Natural killer cell (primary cell): Measurements from ENCODE around the gene CD53. TPM values are rescaled to one million over a fixed set of nuclear protein-coding genes. Genes with fewer than 3 reads are reported as not detected.
"Not testable (repeated sequence)": the region's sequence is repeated elsewhere in the genome, so short reads cannot be mapped to it uniquely, and the experiment has no call there.

Experiments
- ATAC-seq, 3 donors: fragments of 150-1000 bp in 2 of 3; fragments of 200-7000 bp in 1 of 3; cut with Tn5 transposase; 1 replicate in 1 of 3; 2 replicates in 2 of 3; pipeline ENCODE4 v1.10.0; 2021; ENCODE audit warnings: mild to moderate bottlenecking in 2 of 3, moderate library complexity in 2 of 3
- DNase-seq, 2 donors: peaks; one replicate each; pipeline versions ENCODE4 v3.0.0 to v3.0.0-alpha.2; 2013 to 2021; ENCODE audit warnings: mixed read lengths in 1 of 2
- H3K27ac ChIP-seq: one replicate; pipeline ENCODE4 v1.5.1; 2013; ENCODE audit warnings: mild to moderate bottlenecking, low read length
- H3K27me3 ChIP-seq: one replicate; pipeline ENCODE4 v1.6.1; 2013; ENCODE audit warnings: low read length; ENCODE audit not compliant: control insufficient read depth, insufficient read depth
- H3K36me3 ChIP-seq: one replicate; pipeline ENCODE4 v1.6.1; 2013; ENCODE audit warnings: low read length; ENCODE audit not compliant: control insufficient read depth, insufficient read depth
- H3K4me1 ChIP-seq: one replicate; pipeline ENCODE4 v1.6.1; 2013; ENCODE audit warnings: low read length; ENCODE audit not compliant: control insufficient read depth, insufficient read depth
- H3K4me3 ChIP-seq: one replicate; pipeline ENCODE4 v1.5.1; 2013; ENCODE audit warnings: low read length
- H3K9me3 ChIP-seq: one replicate; pipeline ENCODE4 v1.6.1; 2013; ENCODE audit warnings: low read length; ENCODE audit not compliant: control insufficient read depth, insufficient read depth
- H3K27ac Mint-ChIP-seq, 2 donors: one replicate each; pipeline ENCODE4 v1.8.0; 2022; ENCODE audit warnings: mild to moderate bottlenecking in 2 of 2, mixed read lengths in 2 of 2, moderate library complexity in 1 of 2
- H3K27me3 Mint-ChIP-seq, 2 donors: one replicate each; pipeline ENCODE4 v1.8.0; 2022; ENCODE audit warnings: low read depth in 2 of 2, mixed read lengths in 2 of 2
- H3K36me3 Mint-ChIP-seq: one replicate; pipeline ENCODE4 v1.8.0; 2022; ENCODE audit warnings: mixed read lengths
- H3K4me1 Mint-ChIP-seq, 2 donors: one replicate each; pipeline ENCODE4 v1.8.0; 2022; ENCODE audit warnings: mixed read lengths in 2 of 2
- H3K4me3 Mint-ChIP-seq: one replicate; pipeline ENCODE4 v1.8.0; 2022; ENCODE audit warnings: mild to moderate bottlenecking, moderate library complexity, mixed read lengths
- H3K9me3 Mint-ChIP-seq, 2 donors: one replicate each; pipeline ENCODE4 v1.8.0; 2022; ENCODE audit warnings: mixed read lengths in 2 of 2
- WGBS: methylation state at CpG from one replicate; pipeline ENCODE4 v1.1.7; 2013; ENCODE audit warnings: missing lambda C conversion rate; ENCODE audit not compliant: insufficient coverage; 5-methylcytosine and 5-hydroxymethylcytosine counted together
- intact Hi-C: fragments of 100-400 bp; cut with micrococcal nuclease; formaldehyde crosslinking; loops from one replicate; pipeline ENCODE4 v1.14.2; 2022
- total RNA-seq, 4 donors: library from RNA; stranded (reverse); fragments of 120-200 nt in 1 of 4; gene quantifications; one replicate each; pipeline versions ENCODE4 v1.2.3 to v1.2.4, GENCODE V29; 2013 to 2022
- TF ChIP-seq, protein P1 (sequence below): fragments of 200-600 bp; IDR thresholded peaks from one replicate; pipeline ENCODE4 v1.8.0; 2022; ENCODE audit warnings: antibody characterized with exemption

CD53 gene
- total RNA-seq, 3 donors from 2014 or later (not counting 1 experiment from before 2014, with no cell fraction given): 522 to 584 (median 541) TPM

DNA sequence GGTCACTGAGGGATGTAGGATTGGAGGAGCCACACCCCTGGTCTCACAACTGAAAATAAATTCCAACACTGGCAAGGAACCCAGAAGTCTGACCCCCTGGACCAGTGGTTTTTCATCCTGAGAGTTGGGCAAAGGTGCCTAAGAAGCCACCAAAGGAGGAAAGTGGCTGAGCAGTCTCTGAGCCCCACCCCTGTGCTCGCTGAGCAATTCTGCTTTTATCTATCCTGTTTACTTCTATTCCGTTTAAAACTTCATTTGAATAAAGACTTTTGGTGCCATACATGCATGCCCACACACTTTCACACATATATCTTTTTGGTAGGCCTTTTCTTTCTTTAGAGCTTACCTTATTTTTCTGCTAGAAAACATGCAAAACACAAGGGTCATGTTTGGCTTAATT is 13.9 kb upstream of the CD53 start:
- 49% methylated on average over 2 of the region's 2 CpGs for WGBS
- intact Hi-C loops: no loop called here
- Histone ChIP-seq H3K4me3 (no peak overlapping the region), H3K36me3 (no peaks in the 10 kb centered on the region), H3K4me1 (no peaks in the 10 kb centered on the region), H3K9me3 (no peaks in the 10 kb centered on the region), H3K27me3 (no peaks in the 10 kb centered on the region), H3K27ac (no peak overlapping the region)
- Mint-ChIP-seq H3K4me3 (no peak overlapping the region), H3K9me3 (peaks cover 0 to 3% of the 10 kb centered on the region in 2 donors), H3K4me1 (no peaks in the 10 kb centered on the region), H3K36me3 (no peaks in the 10 kb centered on the region), H3K27me3 (peaks cover 3 to 17% of the 10 kb centered on the region in 2 donors), H3K27ac (no peak overlapping the region)
- DNase-seq (no peak), ATAC-seq (no peak)
- TF ChIP-seq, protein P1, sequence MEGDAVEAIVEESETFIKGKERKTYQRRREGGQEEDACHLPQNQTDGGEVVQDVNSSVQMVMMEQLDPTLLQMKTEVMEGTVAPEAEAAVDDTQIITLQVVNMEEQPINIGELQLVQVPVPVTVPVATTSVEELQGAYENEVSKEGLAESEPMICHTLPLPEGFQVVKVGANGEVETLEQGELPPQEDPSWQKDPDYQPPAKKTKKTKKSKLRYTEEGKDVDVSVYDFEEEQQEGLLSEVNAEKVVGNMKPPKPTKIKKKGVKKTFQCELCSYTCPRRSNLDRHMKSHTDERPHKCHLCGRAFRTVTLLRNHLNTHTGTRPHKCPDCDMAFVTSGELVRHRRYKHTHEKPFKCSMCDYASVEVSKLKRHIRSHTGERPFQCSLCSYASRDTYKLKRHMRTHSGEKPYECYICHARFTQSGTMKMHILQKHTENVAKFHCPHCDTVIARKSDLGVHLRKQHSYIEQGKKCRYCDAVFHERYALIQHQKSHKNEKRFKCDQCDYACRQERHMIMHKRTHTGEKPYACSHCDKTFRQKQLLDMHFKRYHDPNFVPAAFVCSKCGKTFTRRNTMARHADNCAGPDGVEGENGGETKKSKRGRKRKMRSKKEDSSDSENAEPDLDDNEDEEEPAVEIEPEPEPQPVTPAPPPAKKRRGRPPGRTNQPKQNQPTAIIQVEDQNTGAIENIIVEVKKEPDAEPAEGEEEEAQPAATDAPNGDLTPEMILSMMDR: no peak

DNA sequence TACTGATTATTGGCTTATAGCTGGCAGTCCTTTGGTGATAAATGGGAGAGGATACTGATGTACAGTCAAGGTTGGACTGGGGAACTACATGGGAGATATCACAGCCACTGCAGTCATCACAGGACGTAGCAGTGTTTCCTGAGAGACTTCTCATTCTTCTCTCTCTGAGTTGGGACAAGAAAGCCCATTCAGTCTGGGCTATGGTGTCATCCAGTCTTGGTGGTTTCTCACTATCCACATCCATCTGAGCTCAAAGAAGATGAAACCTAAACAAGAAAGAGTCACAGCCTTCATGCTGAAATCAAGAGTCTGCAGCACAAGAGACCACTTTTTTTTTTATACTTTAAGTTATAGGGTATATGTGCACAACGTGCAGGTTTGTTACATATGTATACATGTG is 12.8 kb upstream of the CD53 start:
- intact Hi-C loops: no loop called here
- Histone ChIP-seq H3K27ac (no peak overlapping the region), H3K9me3 (no peaks in the 10 kb centered on the region), H3K4me3 (no peak overlapping the region), H3K4me1 (no peaks in the 10 kb centered on the region), H3K36me3 (no peaks in the 10 kb centered on the region), H3K27me3 (no peaks in the 10 kb centered on the region)
- TF ChIP-seq, protein P1: no peak
- Mint-ChIP-seq H3K4me3 (no peak overlapping the region), H3K4me1 (no peaks in the 10 kb centered on the region), H3K9me3 (peaks cover 0 to 9% of the 10 kb centered on the region in 2 donors), H3K36me3 (peaks cover 9% of the 10 kb centered on the region), H3K27ac (no peak overlapping the region), H3K27me3 (peaks cover 3 to 6% of the 10 kb centered on the region in 2 donors)
- ATAC-seq (no peak), DNase-seq (no peak)
- WGBS: 72% methylated on average over 1 of the region's 2 CpGs

DNA sequence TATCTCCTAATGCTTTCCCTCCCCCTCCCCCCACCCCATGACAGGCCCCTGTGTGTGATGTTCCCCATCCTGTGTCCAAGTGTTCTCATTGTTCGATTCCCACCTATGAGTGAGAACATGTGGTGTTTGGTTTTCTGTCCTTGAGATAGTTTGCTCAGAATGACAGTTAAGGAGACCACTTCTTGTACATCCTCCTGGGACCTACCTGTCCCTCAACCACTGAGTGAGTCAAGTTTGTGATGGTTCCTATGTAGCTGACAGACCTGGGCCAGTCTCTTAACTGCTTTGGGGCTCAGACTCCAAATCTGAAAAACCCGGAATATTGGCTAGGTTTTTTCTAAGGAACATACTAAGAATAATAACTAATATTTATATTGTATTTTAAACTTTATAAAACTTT is 12.3 kb upstream of the CD53 start:
- H3K27ac Mint-ChIP-seq, H3K4me3 ChIP-seq, H3K36me3 ChIP-seq, H3K4me1 ChIP-seq, H3K27me3 ChIP-seq, intact Hi-C loops, H3K9me3 ChIP-seq, H3K4me3 Mint-ChIP-seq, H3K27ac ChIP-seq, H3K4me1 Mint-ChIP-seq, H3K27me3 Mint-ChIP-seq, DNase-seq, ATAC-seq: not testable (repeated sequence)
- Mint-ChIP-seq H3K9me3 (peaks cover 0 to 10% of the 10 kb centered on the region in 2 donors), H3K36me3 (peaks cover 12% of the 10 kb centered on the region)
- WGBS: 80% methylated on average over 1 of the region's 2 CpGs

DNA sequence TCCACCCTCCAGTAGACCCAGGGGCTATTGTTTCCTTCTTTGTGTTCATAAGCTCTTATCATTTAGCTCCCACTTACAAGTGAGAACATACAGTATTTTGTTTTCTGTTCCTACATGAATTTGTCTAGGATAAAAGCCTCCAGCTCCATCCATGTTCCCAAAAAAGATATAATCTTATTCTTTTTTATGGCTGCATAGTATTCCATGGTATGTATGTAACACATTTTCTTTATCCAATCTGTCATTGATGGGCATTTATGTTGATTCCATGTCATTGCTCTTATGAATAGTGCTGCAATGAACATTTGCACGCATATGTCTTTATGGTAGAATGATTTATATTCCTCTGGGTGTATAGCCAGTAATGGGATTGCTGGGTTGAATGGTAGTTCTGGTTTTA is 11.0 kb upstream of the CD53 start:
- H3K4me1 ChIP-seq, H3K27ac ChIP-seq, H3K9me3 ChIP-seq, H3K4me3 Mint-ChIP-seq, H3K27me3 ChIP-seq, ATAC-seq, H3K4me1 Mint-ChIP-seq, H3K27me3 Mint-ChIP-seq, DNase-seq, H3K4me3 ChIP-seq, H3K36me3 ChIP-seq, H3K27ac Mint-ChIP-seq, intact Hi-C loops: not testable (repeated sequence)
- Mint-ChIP-seq H3K36me3 (peaks cover 14% of the 10 kb centered on the region), H3K9me3 (peaks cover 0 to 12% of the 10 kb centered on the region in 2 donors)
- no CpG with 5 or more reads among the region's 1 CpG for WGBS
